Peyer's patch (tissue), 4 donors: ENCODE results near the gene CFAP20. TPM values are rescaled to one million over a fixed set of nuclear protein-coding genes. Genes with fewer than 3 reads are reported as not detected.

ENCODE experiments used
- DNase-seq, 3 donors: peaks; one replicate each; pipeline ENCODE4 v3.0.0-alpha.2; 2017 to 2019
- H3K27ac ChIP-seq, 4 donors: fragments of 200-600 bp; sonication (generic); one replicate each; pipeline ENCODE4 v1.5.1; 2016 to 2019
- H3K27me3 ChIP-seq, 2 donors: fragments of 200-600 bp; sonication (generic); one replicate each; pipeline ENCODE4 v1.5.1; 2019
- H3K36me3 ChIP-seq, 3 donors: fragments of 200-600 bp; sonication (generic); one replicate each; pipeline ENCODE4 v1.5.1; 2016 to 2019
- H3K4me1 ChIP-seq, 4 donors: fragments of 200-600 bp; sonication (generic); one replicate each; pipeline ENCODE4 v1.5.1; 2016 to 2019
- H3K4me3 ChIP-seq, 4 donors: fragments of 200-600 bp; sonication (generic); 1 replicate in 3 of 4; 2 replicates in 1 of 4; pipeline ENCODE4 v1.5.1; 2016 to 2019; ENCODE audit warnings: mild to moderate bottlenecking in 1 of 4
- H3K9me3 ChIP-seq, 4 donors: fragments of 200-600 bp; sonication (generic); one replicate each; pipeline ENCODE4 v1.5.1; 2016 to 2019; ENCODE audit warnings: mild to moderate bottlenecking in 1 of 4
- CTCF ChIP-seq, 6 experiments: fragments of 450-650 bp in 4 of 6; fragments of 200-600 bp in 2 of 6; sonication (generic) in 1 of 6; IDR thresholded peaks; one replicate each; pipeline ENCODE4 v1.5.1; 2017 to 2019; ENCODE audit warnings: antibody characterized with exemption in 6 of 6, mild to moderate bottlenecking in 3 of 6, moderate library complexity in 1 of 6
- POLR2A ChIP-seq, 2 donors: fragments of 450-650 bp; IDR thresholded peaks; one replicate each; pipeline ENCODE4 v1.5.1; 2017; ENCODE audit warnings: antibody characterized with exemption in 2 of 2, mild to moderate bottlenecking in 2 of 2, moderate library complexity in 2 of 2
- total RNA-seq, 4 donors: library from RNA; depleted of rRNA; stranded (reverse); fragments of >200 nt; gene quantifications; one replicate each; pipeline ENCODE4 v1.1.0, GENCODE V29; 2016

Gene CFAP20
- total RNA-seq, 4 donors from 2014 or later: 5.8 to 47.7 (median 31.1) TPM

- H3K36me3 ChIP-seq: peaks cover 0 to 34% (median 0%) of the 10 kb centered on the region in 3 donors
- H3K9me3 ChIP-seq: no peaks in the 10 kb centered on the region
- TF ChIP-seq CTCF (IDR thresholded peaks at IDR 0.05): no peak
- no peak for TF ChIP-seq POLR2A (IDR thresholded peaks at IDR 0.05)
- H3K4me3 ChIP-seq: no peak overlapping the region
- H3K4me1 ChIP-seq: peaks cover 0 to 8% (median 0%) of the 10 kb centered on the region in 4 donors
- no peak for DNase-seq
- no peak overlapping the region for H3K27ac ChIP-seq
- no peaks in the 10 kb centered on the region for H3K27me3 ChIP-seq
These were observed 17.9 kb downstream of the CFAP20 start for GRCh38 chr16:58111302-58111627.

GRCh38 chr16:58110571-58111301 is 18.4 kb downstream of the CFAP20 start:
- no peaks in the 10 kb centered on the region for H3K27me3 ChIP-seq
- DNase-seq: no peak
- peaks cover 0 to 28% (median 0%) of the 10 kb centered on the region in 3 donors for H3K36me3 ChIP-seq
- no peak overlapping the region for H3K27ac ChIP-seq
- TF ChIP-seq CTCF (IDR thresholded peaks at IDR 0.05): no peak
- no peak for TF ChIP-seq POLR2A (IDR thresholded peaks at IDR 0.05)
- H3K4me1 ChIP-seq: peaks cover 0 to 2% (median 0%) of the 10 kb centered on the region in 4 donors
- H3K4me3 ChIP-seq: no peak overlapping the region
- H3K9me3 ChIP-seq: no peaks in the 10 kb centered on the region

GRCh38 chr16:58109881-58110280 is 19.3 kb downstream of the CFAP20 start:
- H3K27ac ChIP-seq: no peak overlapping the region
- H3K4me3 ChIP-seq: no peak overlapping the region
- no peaks in the 10 kb centered on the region for H3K27me3 ChIP-seq
- no peak for DNase-seq
- peaks cover 0 to 20% (median 0%) of the 10 kb centered on the region in 3 donors for H3K36me3 ChIP-seq
- no peak for TF ChIP-seq POLR2A (IDR thresholded peaks at IDR 0.05)
- no peak for TF ChIP-seq CTCF (IDR thresholded peaks at IDR 0.05)
- H3K9me3 ChIP-seq: no peaks in the 10 kb centered on the region
- no peaks in the 10 kb centered on the region for H3K4me1 ChIP-seq

- no peak overlapping the region for H3K4me3 ChIP-seq
- H3K4me1 ChIP-seq: no peaks in the 10 kb centered on the region
- no peak for DNase-seq
These were observed 19.9 kb downstream of the CFAP20 start for GRCh38 chr16:58109330-58109729.

GRCh38 chr16:58107709-58108108 is 21.5 kb downstream of the CFAP20 start:
- no peaks in the 10 kb centered on the region for H3K4me1 ChIP-seq
- no peaks in the 10 kb centered on the region for H3K36me3 ChIP-seq
- H3K4me3 ChIP-seq: no peak overlapping the region
- DNase-seq: no peak
- no peak overlapping the region for H3K27ac ChIP-seq
- H3K27me3 ChIP-seq: no peaks in the 10 kb centered on the region
- TF ChIP-seq POLR2A (IDR thresholded peaks at IDR 0.05): no peak
- TF ChIP-seq CTCF (IDR thresholded peaks at IDR 0.05): no peak
- H3K9me3 ChIP-seq: no peaks in the 10 kb centered on the region

More at GRCh38 chr16:58109330-58109729, 19.9 kb downstream of the CFAP20 start:
- no peak overlapping the region for H3K27ac ChIP-seq
- TF ChIP-seq CTCF (IDR thresholded peaks at IDR 0.05) (no peak), POLR2A (IDR thresholded peaks at IDR 0.05) (no peak)
- H3K9me3 ChIP-seq: no peaks in the 10 kb centered on the region
- no peaks in the 10 kb centered on the region for H3K27me3 ChIP-seq
- peaks cover 0 to 14% (median 0%) of the 10 kb centered on the region in 3 donors for H3K36me3 ChIP-seq
